Renal pelvis (tissue), 4 donors: ENCODE measurements around the gene C19orf38. TPM values are rescaled to one million over a fixed set of nuclear protein-coding genes. Genes with fewer than 3 reads are reported as not detected.
"Not testable (repeated sequence)": the region's sequence is repeated elsewhere in the genome, so short reads cannot be mapped to it uniquely, and the experiment has no call there.

Experiments
- DNase-seq: peaks from one replicate; pipeline ENCODE4 v3.0.0-alpha.2; 2013
- polyA plus RNA-seq, 3 donors: library from polyadenylated mRNA; unstranded; fragments of 120-200 nt; gene quantifications; one replicate each; pipeline ENCODE4 v1.2.1, GENCODE V29; 2013; ENCODE audit not compliant: insufficient read length in 3 of 3

Gene C19orf38
- polyA plus RNA-seq, 3 donors = 1.7 to 2.1 (median 1.8) TPM

DNA sequence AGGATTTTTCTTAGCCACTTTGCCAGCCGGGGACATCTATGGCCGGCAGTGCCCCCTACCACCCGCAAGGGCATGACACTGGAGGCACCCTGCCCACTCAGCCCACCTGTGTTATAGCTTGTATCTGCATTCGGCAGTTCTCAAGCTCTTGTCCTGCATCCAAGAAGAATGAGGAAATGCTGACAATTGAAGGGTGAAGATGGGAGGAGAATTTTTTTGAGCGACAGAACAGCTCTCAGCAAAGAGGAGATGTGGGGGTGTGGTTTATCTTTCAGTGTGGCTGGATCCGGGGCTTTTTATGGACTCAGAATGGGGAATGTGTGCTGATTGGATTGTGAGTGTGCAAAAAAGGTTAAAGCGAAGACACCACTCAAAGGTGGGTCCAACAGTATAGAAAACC is 5.4 kb upstream of the C19orf38 start:
- no peak for DNase-seq

DNA sequence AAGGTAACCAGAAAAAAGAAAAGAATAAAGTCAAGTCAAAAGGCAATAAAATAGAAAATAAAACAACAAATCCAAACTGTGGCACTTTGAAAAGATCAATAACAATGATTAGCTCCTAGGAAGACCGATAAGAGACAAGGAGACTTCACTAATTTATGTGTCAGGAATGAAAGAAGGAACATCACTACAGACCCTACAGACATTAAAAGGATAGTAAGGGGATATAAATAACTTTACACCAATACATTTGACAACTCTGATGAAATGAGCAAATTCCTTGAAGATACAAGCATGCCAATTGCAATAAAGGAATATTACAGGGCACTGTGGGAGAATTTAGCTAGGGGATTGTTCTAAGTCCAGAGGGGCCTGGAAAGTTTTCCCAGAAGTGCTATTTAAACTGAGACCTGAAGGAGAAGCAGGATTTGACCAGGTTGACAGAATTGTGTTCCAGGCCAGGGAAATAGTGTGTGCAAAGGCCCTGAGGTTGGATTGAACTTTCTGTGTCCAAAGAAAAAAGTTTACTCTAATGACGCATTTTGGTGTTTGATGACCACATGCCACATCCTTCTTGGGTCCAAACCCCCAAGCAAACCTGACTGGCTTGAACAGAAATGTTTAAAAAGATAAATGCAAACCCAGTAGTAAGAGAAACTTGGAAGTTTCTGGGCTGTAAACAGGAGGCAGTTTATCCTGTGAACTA is 1.6 kb upstream of the C19orf38 start:
- no peak for DNase-seq

- DNase-seq = no peak
These were observed 2.4 kb downstream of the C19orf38 start for GRCh38 chr19:10850631-10851030.

GRCh38 chr19:10852098-10852800 is 4.0 kb downstream of the C19orf38 start:
- DNase-seq = no peak

- DNase-seq = no peak
These were observed 4.7 kb downstream of the C19orf38 start for GRCh38 chr19:10852941-10853340.

GRCh38 chr19:10854350-10855089 is 6.3 kb downstream of the C19orf38 start:
- DNase-seq = no peak

GRCh38 chr19:10855879-10856522 is 7.8 kb downstream of the C19orf38 start:
- no peak for DNase-seq

DNA sequence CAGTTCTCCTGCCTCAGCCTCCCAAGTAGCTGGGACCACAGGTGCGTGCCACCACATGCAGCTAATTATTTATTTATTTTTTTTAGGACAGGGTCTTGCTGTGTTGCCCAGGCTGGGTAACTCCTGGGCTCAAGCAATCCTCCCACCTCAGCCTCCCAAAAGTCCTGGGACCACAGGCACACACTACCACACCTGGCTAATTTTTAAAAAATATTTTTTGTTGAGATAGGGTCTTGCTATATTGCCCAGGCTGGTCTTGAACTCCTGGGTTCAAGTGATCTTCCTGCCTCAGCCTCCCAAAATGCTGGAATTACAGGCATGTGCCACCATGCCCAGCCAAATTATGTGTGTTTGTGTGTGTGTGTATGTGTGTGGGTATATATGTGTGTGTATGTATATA is 8.7 kb downstream of the C19orf38 start:
- DNase-seq = not testable (repeated sequence)

DNA sequence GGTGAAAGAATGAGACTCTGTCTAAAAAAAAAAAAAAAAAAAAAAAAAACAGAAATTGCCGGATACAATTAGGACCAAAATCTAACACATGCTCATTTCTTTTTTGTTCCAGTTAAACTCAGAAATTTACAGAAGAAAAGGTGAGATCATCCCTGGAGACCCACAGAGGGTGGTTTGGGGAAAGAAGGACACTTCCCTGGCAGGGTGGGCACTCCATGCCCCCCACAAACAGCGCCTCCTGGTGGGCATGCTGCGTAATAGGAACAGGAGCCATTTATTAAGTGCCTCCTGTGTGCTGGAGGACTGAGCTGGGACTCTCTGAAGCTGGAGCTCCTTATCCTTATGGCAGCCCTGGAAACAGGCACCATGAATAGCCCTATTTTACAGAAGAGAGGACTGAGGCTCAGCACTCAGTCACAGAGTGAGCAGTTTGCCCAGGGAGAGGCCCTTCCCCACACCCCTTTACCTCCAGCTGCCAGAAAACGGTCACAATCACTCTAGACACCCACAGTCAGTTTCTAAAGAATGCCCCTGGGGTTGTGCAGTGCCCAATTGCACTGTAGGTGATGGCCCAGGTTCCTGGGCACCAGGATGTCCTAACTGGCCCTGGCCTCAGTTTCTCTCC is 10.1 kb downstream of the C19orf38 start:
- no peak for DNase-seq

DNA sequence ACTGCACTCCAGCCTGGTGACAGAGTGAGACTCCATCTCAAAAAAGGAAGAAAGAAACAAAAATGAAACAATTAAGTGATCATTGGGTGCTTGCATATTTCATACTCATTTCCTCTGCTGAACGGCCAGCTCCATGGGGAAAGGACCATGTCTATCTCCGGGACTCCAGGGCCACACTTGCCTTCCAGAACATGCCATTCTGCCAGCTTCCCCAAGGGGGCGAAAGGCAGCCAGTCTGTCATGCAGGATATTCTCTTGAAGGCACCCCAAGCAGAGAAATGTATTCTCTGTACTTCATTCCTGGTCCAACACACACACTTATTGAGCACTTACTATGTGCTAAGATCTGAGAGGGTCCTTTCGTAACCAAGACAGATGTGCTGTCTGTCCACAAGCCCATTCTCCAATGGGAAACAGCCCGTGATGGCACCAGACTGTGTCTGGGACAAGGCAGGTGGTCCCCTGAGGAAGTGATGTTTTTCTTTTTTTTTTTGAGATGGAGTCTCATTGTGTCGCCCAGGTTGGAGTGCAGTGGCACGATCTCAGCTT is 13.0 kb downstream of the C19orf38 start:
- DNase-seq = no peak

DNA sequence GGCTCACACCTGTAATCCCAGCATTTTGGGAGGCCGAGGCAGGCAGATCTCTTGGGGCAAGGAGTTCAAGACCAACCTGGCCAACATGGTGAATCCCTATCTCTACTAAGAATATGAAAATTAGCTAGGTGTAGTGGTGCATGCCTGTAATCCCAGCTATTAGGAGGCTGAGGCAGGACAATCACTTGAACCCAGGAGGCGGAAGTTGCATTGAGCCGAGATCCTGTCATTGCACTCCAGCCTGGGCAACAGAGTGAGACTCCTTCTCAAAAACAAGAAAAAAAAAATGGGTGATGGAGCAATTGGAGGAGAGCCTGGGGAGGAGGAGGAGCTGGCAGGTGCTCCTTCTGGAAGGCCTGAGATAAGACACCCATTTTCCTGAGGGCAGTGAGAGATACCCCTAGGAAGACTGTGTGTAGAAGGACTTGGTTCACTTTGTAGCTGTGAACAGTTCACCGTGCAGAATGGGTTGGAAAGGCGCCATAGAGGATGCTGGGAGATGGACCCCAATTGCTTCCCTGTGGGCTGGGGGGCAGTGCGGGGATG is 14.4 kb downstream of the C19orf38 start:
- no peak for DNase-seq

- DNase-seq = no peak
These were observed 15.0 kb downstream of the C19orf38 start for GRCh38 chr19:10863107-10863717.

- peak; percentile 71 for DNase-seq
These were observed 16.3 kb downstream of the C19orf38 start for GRCh38 chr19:10864538-10864899.

- no peak for DNase-seq
These were observed 18.3 kb downstream of the C19orf38 start for GRCh38 chr19:10866495-10866894.

GRCh38 chr19:10868872-10869547 is 20.8 kb downstream of the C19orf38 start:
- DNase-seq = no peak

GRCh38 chr19:10869872-10870311 is 21.7 kb downstream of the C19orf38 start:
- DNase-seq = not testable (repeated sequence)

- no peak for DNase-seq
These were observed 22.3 kb downstream of the C19orf38 start for GRCh38 chr19:10870501-10870954.

- DNase-seq = peak; percentile 97
These were observed 22.9 kb downstream of the C19orf38 start, which contains the start of gene CARM1 for GRCh38 chr19:10870955-10871603. Gene CARM1 (plus strand): TSS chr19:10871553. CDS start chr19:10871703, 150 bp downstream.
